A549 (cell line): Measurements from ENCODE around the gene ITGBL1. TPM values are rescaled to one million over a fixed set of nuclear protein-coding genes. Genes with fewer than 3 reads are reported as not detected.
A peak's percentile ranks its signal among the peaks of the same experiment; 100 is the strongest.

Experiments used
- ATAC-seq, 2 experiments: fragments of 200-7000 bp in 1 of 2; fragments of >200 bp in 1 of 2; cut with Nextera tagmentation in 1 of 2; cut with Tn5 transposase in 1 of 2; 3 replicates each; pipeline versions ENCODE4 v1.8.0 to v1.9.1; 2018 to 2020; ENCODE audit warnings: mild to moderate bottlenecking in 1 of 2, moderate library complexity in 1 of 2
- CTCF ChIA-PET: fragments of 300-600 bp; sonication (Branson Sonifier 250); formaldehyde crosslinking; extraction: SDS; loops from one replicate; lab custom pipeline; 2021; ENCODE audit warnings: antibody characterized with exemption, inconsistent platforms; lab: Yijun Ruan, JAX
- POLR2A ChIA-PET: fragments of 350-600 bp; formaldehyde crosslinking; extraction: SDS; loops from one replicate; lab custom pipeline; 2021; ENCODE audit warnings: antibody characterized with exemption, inconsistent platforms; lab: Yijun Ruan, JAX
- DNase-seq, 2 experiments: peaks; one replicate each; pipeline versions ENCODE4 v3.0.0 to v3.0.0-alpha.2; 2011 to 2016; ENCODE audit warnings: low read depth in 1 of 2, low spot score in 1 of 2
- FAIRE-seq: peaks from 2 replicates; lab custom pipeline; 2011; peaks lifted over from hg19 to GRCh38; lab: Jason Lieb, UNC
- H3K27ac ChIP-seq, 2 experiments: fragments of >200 bp; sonication (Bioruptor Twin); formaldehyde crosslinking; 3 replicates each; pipeline ENCODE4 v1.5.1; 2016 to 2017
- H3K4me1 ChIP-seq: fragments of >200 bp; sonication (Bioruptor Twin); formaldehyde crosslinking; 3 replicates; pipeline ENCODE4 v1.6.1; 2016
- H3K4me2 ChIP-seq: fragments of >200 bp; sonication (Bioruptor Twin); formaldehyde crosslinking; 3 replicates; pipeline ENCODE4 v1.6.1; 2016
- H3K4me3 ChIP-seq: fragments of >200 bp; sonication (Bioruptor Twin); formaldehyde crosslinking; 3 replicates; pipeline ENCODE4 v1.5.1; 2016
- H3K9me3 ChIP-seq: fragments of >200 bp; sonication (Bioruptor Twin); formaldehyde crosslinking; 3 replicates; pipeline ENCODE4 v1.6.1; 2016
- BCL3 ChIP-seq: fragments of >200 bp; sonication (Bioruptor Twin); formaldehyde crosslinking; IDR thresholded peaks from 3 replicates; pipeline ENCODE4 v1.6.1; 2016
- CEBPB ChIP-seq, 2 experiments: fragments of >200 bp in 1 of 2; sonication (Bioruptor Twin) in 1 of 2; formaldehyde crosslinking in 1 of 2; IDR thresholded peaks; 2 replicates each; pipeline ENCODE4 v1.6.1; 2012 to 2016
- CHD4 ChIP-seq: fragments of 200-600 bp; sonication (generic); IDR thresholded peaks from 2 replicates; pipeline ENCODE4 v1.6.1; 2016; ENCODE audit warnings: antibody characterized with exemption, mild to moderate bottlenecking, borderline replicate concordance
- E2F6 ChIP-seq: IDR thresholded peaks from 2 replicates; pipeline ENCODE4 v1.6.1; 2012; ENCODE audit warnings: low read depth, borderline replicate concordance
- EHF ChIP-seq: fragments of 250-450 bp; sonication (Bioruptor Pico); IDR thresholded peaks from 2 replicates; pipeline ENCODE4 v1.5.0; 2020; ENCODE audit warnings: mild to moderate bottlenecking
- EP300 ChIP-seq, 2 experiments: fragments of >200 bp; sonication (Bioruptor Twin); formaldehyde crosslinking; IDR thresholded peaks; 2 replicates in 1 of 2; 3 replicates in 1 of 2; pipeline ENCODE4 v1.6.1; 2016 to 2017
- FOSL2 ChIP-seq, 2 experiments: fragments of 450-650 bp in 1 of 2; fragments of >200 bp in 1 of 2; sonication (Bioruptor Twin) in 1 of 2; formaldehyde crosslinking; IDR thresholded peaks; 2 replicates each; pipeline versions ENCODE4 v1.5.0 to v1.6.1; 2016 to 2020; ENCODE audit warnings: mild to moderate bottlenecking in 1 of 2, moderate library complexity in 1 of 2
- GATA3 ChIP-seq: IDR thresholded peaks from 2 replicates; pipeline ENCODE4 v1.6.1; 2012; ENCODE audit warnings: borderline replicate concordance
- HOXB13 ChIP-seq: fragments of 250-450 bp; sonication (Bioruptor Pico); IDR thresholded peaks from 2 replicates; pipeline ENCODE4 v1.5.0; 2020; ENCODE audit warnings: low read depth, mild to moderate bottlenecking, moderate library complexity
- JUN ChIP-seq, 2 experiments: fragments of >200 bp; sonication (Bioruptor Twin); formaldehyde crosslinking; IDR thresholded peaks; 2 replicates in 1 of 2; 3 replicates in 1 of 2; pipeline ENCODE4 v1.6.1; 2016 to 2017
- JUNB ChIP-seq: fragments of >200 bp; sonication (Bioruptor Twin); formaldehyde crosslinking; IDR thresholded peaks from 2 replicates; pipeline ENCODE4 v1.6.1; 2016
- MAFK ChIP-seq: fragments of 450-650 bp; IDR thresholded peaks from 2 replicates; pipeline ENCODE4 v1.6.1; 2014; ENCODE audit not compliant: partially characterized antibody
- MAX ChIP-seq: IDR thresholded peaks from 2 replicates; pipeline ENCODE4 v1.6.1; 2012
- NPAS2 ChIP-seq: fragments of 250-450 bp; sonication (Bioruptor Pico); IDR thresholded peaks from 2 replicates; pipeline ENCODE4 v1.8.0; 2022; ENCODE audit warnings: mild to moderate bottlenecking, moderate library complexity, borderline replicate concordance
- RAD21 ChIP-seq, 2 experiments: fragments of >200 bp in 1 of 2; sonication (Bioruptor Twin) in 1 of 2; formaldehyde crosslinking in 1 of 2; IDR thresholded peaks in 1 of 2; conservative IDR thresholded peaks in 1 of 2; 2 replicates in 1 of 2; 3 replicates in 1 of 2; pipeline ENCODE4 v1.6.1; 2012 to 2018; ENCODE audit warnings: inconsistent platforms in 1 of 2
- REST ChIP-seq: fragments of 200-600 bp; sonication (generic); IDR thresholded peaks from 2 replicates; pipeline ENCODE4 v1.6.1; 2016; ENCODE audit warnings: antibody characterized with exemption, mild to moderate bottlenecking, moderate library complexity
- SREBF2 ChIP-seq: fragments of 450-650 bp; IDR thresholded peaks from 2 replicates; pipeline ENCODE4 v1.6.1; 2014; ENCODE audit warnings: mild to moderate bottlenecking, moderate library complexity
- TFCP2L1 ChIP-seq: fragments of 250-450 bp; sonication (Bioruptor Pico); IDR thresholded peaks from 2 replicates; pipeline ENCODE4 v1.5.0; 2021; ENCODE audit warnings: mild to moderate bottlenecking
- USF2 ChIP-seq: fragments of 450-650 bp; IDR thresholded peaks from 2 replicates; pipeline ENCODE4 v1.6.1; 2014; ENCODE audit warnings: antibody characterized with exemption
- ZNF302 ChIP-seq: fragments of 250-450 bp; sonication (Bioruptor Pico); IDR thresholded peaks from 2 replicates; pipeline ENCODE4 v1.9.0; 2021; ENCODE audit warnings: inconsistent platforms, mild to moderate bottlenecking, moderate library complexity
- ZSCAN20 ChIP-seq: fragments of 250-450 bp; sonication (Bioruptor Pico); IDR thresholded peaks from 2 replicates; pipeline ENCODE4 v1.8.0; 2022; ENCODE audit warnings: mild to moderate bottlenecking, moderate library complexity
- WGBS: methylation state at CpG from one replicate; pipeline ENCODE4 v1.1.6; 2017; ENCODE audit errors: missing lambda C conversion rate; 5-methylcytosine and 5-hydroxymethylcytosine counted together
- polyA plus RNA-seq, 4 experiments: library from polyadenylated mRNA; depleted of rRNA in 3 of 4; stranded (reverse); fragments of >200 nt; fragmentation: RNase III in 1 of 4; extraction: RNeasy Plus Mini Kit Qiagen cat#74134 plus additional on column Dnase treatment in 1 of 4; gene quantifications; 2 replicates in 3 of 4; 3 replicates in 1 of 4; pipeline ENCODE4 v1.2.3, GENCODE V29; 2011 to 2017

The ITGBL1 gene
- polyA plus RNA-seq, 2 of the 4 experiments (the other 2 are of a cell fraction) = 0.40 to 1.3 TPM

GRCh38 chr13:101434486-101434885 is 18.0 kb upstream of the ITGBL1 start:
- TF ChIP-seq TFCP2L1 (CRISPR knock-in tag) (no peak), HOXB13 (no peak), NPAS2 (no peak)
- Histone ChIP-seq H3K27ac (no peak overlapping the region), H3K4me2 (no peak overlapping the region), H3K4me3 (no peak overlapping the region), H3K9me3 (no peaks in the 10 kb centered on the region), H3K4me1 (no peaks in the 10 kb centered on the region)
- no peak for FAIRE-seq
- 83% methylated on average over 3 of the region's 3 CpGs for WGBS
- DNase-seq = no peak
- POLR2A ChIA-PET = no interaction called here
- no peak for ATAC-seq
- CTCF ChIA-PET = no interaction called here

- ATAC-seq (no peak), DNase-seq (no peak), FAIRE-seq (no peak)
- no peaks in the 10 kb centered on the region for H3K9me3 ChIP-seq
- peaks cover 36% of the 10 kb centered on the region for H3K4me1 ChIP-seq
- CTCF ChIA-PET = interaction anchor here (1.2 kb wide), 1 partner anchor 303 kb away, joined by 3 read pairs; no protein-coding TSS in a partner anchor
- 66% methylated on average over 4 of the region's 4 CpGs for WGBS
- POLR2A ChIA-PET = no interaction called here
- no peak overlapping the region for H3K4me3 ChIP-seq
- H3K27ac ChIP-seq = peak overlapping the region in 1 of 2 experiments; percentile 49; a peak in 2 of 6 replicates
- H3K4me2 ChIP-seq = no peak overlapping the region
- no peak for TF ChIP-seq CHD4
- TF ChIP-seq REST = peak; percentile 58; the same call in 1 of the 2 replicates
These were observed 4.6 kb upstream of the ITGBL1 start for GRCh38 chr13:101447852-101448251.

GRCh38 chr13:101449790-101450748 is 2.4 kb upstream of the ITGBL1 start:
- peak overlapping the region; percentile 68 to 89 for H3K27ac ChIP-seq
- peaks cover 58% of the 10 kb centered on the region for H3K4me1 ChIP-seq
- no peak overlapping the region for H3K4me3 ChIP-seq
- no peaks in the 10 kb centered on the region for H3K9me3 ChIP-seq
- DNase-seq = peak; percentile 42 to 81
- CTCF ChIA-PET = no interaction called here
- WGBS = 0% methylated on average over 5 of the region's 5 CpGs
- POLR2A ChIA-PET = no interaction called here
- TF ChIP-seq ZSCAN20 (no peak), EHF (no peak), EP300 (IDR thresholded peaks at IDR 0.05) (peak; percentile 35 to 40; a peak in 2 of 5 replicates), RAD21 (conservative IDR thresholded peaks at IDR 0.05 in 1 of 2, IDR thresholded peaks at IDR 0.05 in 1 of 2) (peak; percentile 27 to 33; a peak in 3 of 5 replicates), MAFK (no peak), ZNF302 (CRISPR knock-in tag) (no peak), FOSL2 (IDR thresholded peaks at IDR 0.05) (peak; percentile 83), FOSL2 (CRISPR knock-in tag; IDR thresholded peaks at IDR 0.05) (peak; percentile 96), BCL3 (0 out of 3 replicates have a peak, but pooled peaks have one; percentile 10), JUN (IDR thresholded peaks at IDR 0.05) (peak; percentile 28 to 69; a peak in 2 of 5 replicates), GATA3 (peak; percentile 81; the same call in 1 of the 2 replicates), JUNB (peak; percentile 93), E2F6 (0 out of 2 replicates have a peak, but pooled peaks have one; percentile 33), MAX (peak; percentile 69; the same call in 1 of the 2 replicates), SREBF2 (no peak), CEBPB (IDR thresholded peaks at IDR 0.05) (peak; percentile 55 to 88; a peak in 3 of 4 replicates), USF2 (no peak)
- H3K4me2 ChIP-seq = peak overlapping the region; percentile 80
- ATAC-seq = peak; percentile 89 to 93
- no peak for FAIRE-seq
